Measurements from ENCODE around the gene CACNA1B.
"Not testable (repeated sequence)": the region's sequence is repeated elsewhere in the genome, so short reads cannot be mapped to it uniquely, and the experiment has no call there.

CACNA1B gene

DNA sequence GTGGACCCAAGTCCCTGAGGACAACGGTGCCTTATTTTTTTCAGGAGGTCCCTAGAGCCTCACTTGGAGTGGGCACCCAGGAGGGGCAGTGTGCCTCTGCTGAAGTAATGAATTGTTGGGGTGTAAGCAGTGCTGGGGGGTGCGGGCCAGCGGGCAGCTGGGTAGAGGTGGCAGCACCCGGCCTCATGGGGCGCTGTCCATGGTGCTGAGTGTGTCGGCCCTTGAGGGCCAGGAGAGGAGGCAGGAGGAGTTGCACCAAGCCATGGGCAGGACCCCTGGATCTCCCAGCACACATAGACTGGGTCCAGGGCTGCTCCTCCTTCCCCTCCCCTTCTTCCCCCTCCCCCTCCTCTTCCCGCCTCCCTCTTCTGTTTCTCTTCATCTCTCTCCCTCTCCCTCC is 7.0 kb downstream of the CACNA1B start:
- H2AFZ ChIP-seq (ENCODE audit: low read depth, low read length); H3K4me3 ChIP-seq (ENCODE audit: low read length); H3K9me3 ChIP-seq (ENCODE audit: low read length); H3K27me3 ChIP-seq (ENCODE audit: insufficient read depth, low read length); H3K4me1 ChIP-seq (ENCODE audit: insufficient read depth, low read length); H3K36me3 ChIP-seq (ENCODE audit: insufficient read depth, low read length): not testable (repeated sequence)

- H3K9me3 ChIP-seq (ENCODE audit: low read length); H2AFZ ChIP-seq (ENCODE audit: low read depth, low read length): not testable (repeated sequence)
These were observed 7.5 kb downstream of the CACNA1B start for GRCh38 chr9:137885121-137885520.

GRCh38 chr9:137888621-137889020 is 11.0 kb downstream of the CACNA1B start:
- H3K4me3 ChIP-seq (ENCODE audit: low read length); H3K27me3 ChIP-seq (ENCODE audit: insufficient read depth, low read length); H2AFZ ChIP-seq (ENCODE audit: low read depth, low read length); H3K9me3 ChIP-seq (ENCODE audit: low read length); H3K4me1 ChIP-seq (ENCODE audit: insufficient read depth, low read length); H3K36me3 ChIP-seq (ENCODE audit: insufficient read depth, low read length): not testable (repeated sequence)

More at GRCh38 chr9:137885121-137885520, 7.5 kb downstream of the CACNA1B start:
- H3K36me3 ChIP-seq (ENCODE audit: insufficient read depth, low read length); H3K27me3 ChIP-seq (ENCODE audit: insufficient read depth, low read length); H3K4me1 ChIP-seq (ENCODE audit: insufficient read depth, low read length); H3K4me3 ChIP-seq (ENCODE audit: low read length): not testable (repeated sequence)

DNA sequence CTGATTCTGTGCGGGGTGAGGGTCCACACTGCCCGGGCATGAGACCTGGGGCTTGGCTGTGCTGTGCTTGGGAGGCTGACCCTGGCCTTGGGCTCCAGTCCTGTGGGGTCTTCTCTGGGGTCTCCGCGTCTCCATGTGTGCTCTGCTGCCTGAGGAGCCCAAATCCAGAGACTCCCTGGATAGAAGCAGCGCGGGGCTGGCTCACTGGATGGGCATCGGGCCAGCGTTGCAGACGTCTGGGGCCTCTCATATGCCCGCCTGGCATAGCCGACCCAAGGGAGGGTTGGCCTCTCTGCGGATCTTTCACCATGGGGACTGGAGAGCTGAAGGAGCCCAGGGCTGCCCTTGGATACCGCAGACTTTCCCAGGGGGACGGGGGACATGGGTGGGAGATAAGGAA is 12.4 kb downstream of the CACNA1B start:
- H3K9me3 ChIP-seq (ENCODE audit: low read length) = not testable (repeated sequence)

DNA sequence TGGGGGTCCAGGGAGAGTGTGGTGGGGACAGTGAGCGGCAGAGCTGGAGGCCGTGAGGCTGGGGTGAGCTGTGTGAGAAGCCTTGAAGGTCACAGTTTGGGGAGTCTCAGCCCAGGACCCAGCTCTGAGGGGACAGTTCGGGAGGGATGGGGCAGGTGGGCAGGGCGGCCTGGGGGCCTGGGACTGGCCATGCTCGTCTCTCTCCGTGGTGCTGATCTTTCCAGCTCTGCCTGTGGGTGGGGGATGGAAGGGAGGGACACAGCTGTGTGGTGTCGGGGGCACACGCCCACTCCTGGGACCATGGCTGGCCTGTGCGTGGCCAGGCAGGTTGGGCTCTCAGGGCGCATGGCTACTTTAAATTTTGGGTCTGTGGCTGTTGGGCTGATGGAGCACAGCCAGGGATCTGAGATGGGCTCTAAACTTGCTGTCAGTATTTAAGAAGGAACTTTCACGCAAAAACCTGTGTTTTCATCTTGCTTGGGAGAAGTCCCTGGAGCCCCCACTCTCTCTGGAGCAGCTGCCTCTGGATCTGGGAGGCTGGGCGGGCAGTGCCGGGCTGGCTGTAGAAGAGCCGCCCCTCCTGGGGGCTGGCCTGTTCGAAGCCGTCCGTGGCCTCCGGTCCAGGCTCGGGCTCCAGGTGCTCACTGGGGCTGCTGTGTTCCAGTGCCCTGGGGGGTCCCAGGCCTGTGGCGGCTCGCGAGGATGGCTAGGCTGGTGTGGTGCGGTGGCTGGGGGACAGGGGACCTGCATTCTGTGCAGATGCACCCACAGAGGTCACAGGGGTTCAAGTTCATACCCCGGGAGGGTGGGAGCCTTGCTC is 13.4 kb downstream of the CACNA1B start:
- H3K36me3 ChIP-seq (ENCODE audit: insufficient read depth, low read length); H3K4me1 ChIP-seq (ENCODE audit: insufficient read depth, low read length); H3K27me3 ChIP-seq (ENCODE audit: insufficient read depth, low read length); H3K9me3 ChIP-seq (ENCODE audit: low read length); H2AFZ ChIP-seq (ENCODE audit: low read depth, low read length); H3K4me3 ChIP-seq (ENCODE audit: low read length): not testable (repeated sequence)

More for the DNA sequence above, 12.4 kb downstream of the CACNA1B start:
- H3K4me3 ChIP-seq (ENCODE audit: low read length); H2AFZ ChIP-seq (ENCODE audit: low read depth, low read length); H3K27me3 ChIP-seq (ENCODE audit: insufficient read depth, low read length); H3K36me3 ChIP-seq (ENCODE audit: insufficient read depth, low read length); H3K4me1 ChIP-seq (ENCODE audit: insufficient read depth, low read length): not testable (repeated sequence)

DNA sequence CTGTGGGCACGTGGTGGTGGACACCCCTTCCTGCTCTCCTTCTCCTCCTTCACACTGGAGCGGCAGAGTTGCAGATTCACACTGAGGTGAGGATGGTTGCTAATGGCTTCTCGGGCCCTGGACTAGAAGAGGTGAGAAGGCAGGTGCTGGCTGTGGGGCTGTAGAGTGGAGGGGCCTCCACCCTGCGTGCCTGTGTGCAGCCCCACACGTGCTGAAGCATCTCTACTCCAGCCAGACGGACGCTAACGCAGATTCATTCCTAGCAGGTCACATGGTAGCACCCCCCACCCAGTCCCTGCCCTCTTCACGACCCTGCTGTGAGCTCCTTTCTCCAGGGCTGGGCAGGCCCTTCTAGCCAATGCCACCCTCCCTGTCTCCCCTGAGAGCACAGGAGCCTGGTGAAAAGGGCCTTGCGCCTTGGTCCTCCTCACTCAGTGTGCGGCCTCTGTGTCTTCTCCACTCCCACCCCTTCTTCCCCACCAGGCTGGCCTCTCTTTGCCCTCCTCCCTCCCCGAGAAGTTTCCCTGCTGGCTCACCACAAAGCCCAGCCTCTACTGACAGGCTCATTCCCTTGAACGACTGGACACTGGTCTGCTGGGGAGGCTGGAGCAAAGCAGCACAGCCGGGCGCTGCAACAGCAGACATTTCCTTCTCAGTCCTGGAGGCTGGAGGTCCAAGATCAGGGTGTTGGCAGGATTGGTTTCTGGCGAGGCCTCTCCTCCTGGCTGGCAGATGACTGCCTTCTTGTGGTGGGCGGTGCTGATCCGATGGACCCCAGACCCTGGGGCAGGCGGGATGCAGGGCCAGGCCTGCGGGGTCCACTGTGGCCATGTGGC is 14.2 kb downstream of the CACNA1B start:
- H3K36me3 ChIP-seq (ENCODE audit: insufficient read depth, low read length) = no peaks in the 10 kb centered on the region
- H3K27me3 ChIP-seq (ENCODE audit: insufficient read depth, low read length) = no peaks in the 10 kb centered on the region
- no peak overlapping the region for H2AFZ ChIP-seq (ENCODE audit: low read depth, low read length)
- no peaks in the 10 kb centered on the region for H3K4me1 ChIP-seq (ENCODE audit: insufficient read depth, low read length)
- no peak overlapping the region for H3K4me3 ChIP-seq (ENCODE audit: low read length)
- H3K9me3 ChIP-seq (ENCODE audit: low read length) = no peaks in the 10 kb centered on the region

DNA sequence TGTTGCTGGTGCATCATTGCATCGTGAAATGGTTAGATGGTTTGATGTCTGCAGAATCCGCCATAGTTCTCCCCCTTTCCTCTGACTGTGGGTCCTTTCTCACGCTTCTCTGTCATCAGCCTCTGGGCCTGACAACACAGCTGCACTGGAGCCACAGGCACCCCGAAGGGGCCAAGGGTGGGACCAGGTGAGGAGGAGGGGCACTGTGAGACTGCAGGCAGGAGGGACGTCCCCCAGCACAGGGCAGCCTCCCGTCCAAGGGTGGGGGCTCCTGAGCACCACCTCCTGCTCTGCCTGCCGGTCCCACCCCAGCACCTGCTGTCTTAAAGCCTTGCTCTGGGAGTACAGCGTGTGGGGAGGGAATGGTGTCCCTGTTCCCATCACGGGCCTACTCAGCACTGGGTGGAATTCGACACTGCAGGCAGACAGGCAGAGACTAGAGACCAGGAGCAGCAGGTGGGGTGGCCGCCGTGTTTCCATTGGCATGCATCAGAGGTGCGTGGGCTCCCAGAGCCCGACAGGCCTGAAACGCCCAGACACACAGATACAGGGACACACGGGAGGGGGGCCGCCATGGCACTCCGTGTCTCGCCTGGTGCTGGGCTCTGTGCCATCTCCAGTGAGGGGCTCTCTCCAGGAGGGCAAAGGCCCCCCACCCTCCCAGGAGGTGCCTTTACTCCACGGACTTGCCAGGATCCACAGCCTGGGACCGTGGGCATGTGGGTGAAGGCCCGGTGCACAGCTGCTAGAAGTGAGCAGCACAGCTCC is 15.0 kb downstream of the CACNA1B start:
- Histone ChIP-seq H3K36me3 (ENCODE audit: insufficient read depth, low read length) (no peaks in the 10 kb centered on the region), H3K9me3 (ENCODE audit: low read length) (no peaks in the 10 kb centered on the region), H3K27me3 (ENCODE audit: insufficient read depth, low read length) (no peaks in the 10 kb centered on the region), H2AFZ (ENCODE audit: low read depth, low read length) (no peak overlapping the region), H3K4me1 (ENCODE audit: insufficient read depth, low read length) (no peaks in the 10 kb centered on the region), H3K4me3 (ENCODE audit: low read length) (no peak overlapping the region)

GRCh38 chr9:137893670-137894069 is 16.1 kb downstream of the CACNA1B start:
- Histone ChIP-seq H3K4me1 (ENCODE audit: insufficient read depth, low read length) (no peaks in the 10 kb centered on the region), H3K9me3 (ENCODE audit: low read length) (no peaks in the 10 kb centered on the region), H3K27me3 (ENCODE audit: insufficient read depth, low read length) (no peaks in the 10 kb centered on the region), H3K4me3 (ENCODE audit: low read length) (no peak overlapping the region), H3K36me3 (ENCODE audit: insufficient read depth, low read length) (no peaks in the 10 kb centered on the region), H2AFZ (ENCODE audit: low read depth, low read length) (no peak overlapping the region)

GRCh38 chr9:137899551-137900360 is 22.2 kb downstream of the CACNA1B start:
- Histone ChIP-seq H3K27me3 (ENCODE audit: insufficient read depth, low read length) (no peaks in the 10 kb centered on the region), H3K9me3 (ENCODE audit: low read length) (no peaks in the 10 kb centered on the region), H3K4me1 (ENCODE audit: insufficient read depth, low read length) (no peaks in the 10 kb centered on the region), H3K4me3 (ENCODE audit: low read length) (no peak overlapping the region), H3K36me3 (ENCODE audit: insufficient read depth, low read length) (no peaks in the 10 kb centered on the region), H2AFZ (ENCODE audit: low read depth, low read length) (no peak overlapping the region)

GRCh38 chr9:137900584-137901310 is 23.2 kb downstream of the CACNA1B start:
- Histone ChIP-seq H3K36me3 (ENCODE audit: insufficient read depth, low read length) (no peaks in the 10 kb centered on the region), H3K4me1 (ENCODE audit: insufficient read depth, low read length) (peaks cover 1% of the 10 kb centered on the region), H3K4me3 (ENCODE audit: low read length) (no peak overlapping the region), H2AFZ (ENCODE audit: low read depth, low read length) (no peak overlapping the region), H3K9me3 (ENCODE audit: low read length) (no peaks in the 10 kb centered on the region), H3K27me3 (ENCODE audit: insufficient read depth, low read length) (no peaks in the 10 kb centered on the region)

DNA sequence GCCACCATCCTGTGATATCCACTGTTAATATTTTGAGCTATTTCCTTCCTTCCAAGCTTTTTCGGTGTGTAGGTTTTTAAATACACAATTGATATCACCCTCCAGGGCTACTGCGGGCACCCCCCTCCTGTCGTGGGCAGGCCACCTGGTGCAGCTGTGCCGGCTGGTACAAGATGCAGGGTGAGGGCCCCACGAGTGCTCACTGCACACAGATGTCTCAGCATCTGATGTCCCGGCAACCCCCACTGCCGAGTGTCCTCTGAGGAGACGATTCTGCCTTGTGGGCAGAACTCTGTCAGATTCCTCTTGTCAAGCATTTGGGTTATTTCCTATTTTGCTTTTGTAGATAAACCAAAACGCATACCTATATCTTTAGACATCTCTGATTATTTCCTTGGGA is 25.1 kb downstream of the CACNA1B start:
- H2AFZ ChIP-seq (ENCODE audit: low read depth, low read length) = no peak overlapping the region
- H3K4me3 ChIP-seq (ENCODE audit: low read length) = no peak overlapping the region
- H3K4me1 ChIP-seq (ENCODE audit: insufficient read depth, low read length) = peaks cover 8% of the 10 kb centered on the region
- H3K36me3 ChIP-seq (ENCODE audit: insufficient read depth, low read length) = no peaks in the 10 kb centered on the region
- no peaks in the 10 kb centered on the region for H3K27me3 ChIP-seq (ENCODE audit: insufficient read depth, low read length)
- no peaks in the 10 kb centered on the region for H3K9me3 ChIP-seq (ENCODE audit: low read length)

GRCh38 chr9:137905740-137906139 is 28.2 kb downstream of the CACNA1B start:
- Histone ChIP-seq H3K36me3 (ENCODE audit: insufficient read depth, low read length) (no peaks in the 10 kb centered on the region), H3K9me3 (ENCODE audit: low read length) (no peaks in the 10 kb centered on the region), H3K4me3 (ENCODE audit: low read length) (no peak overlapping the region)

More at GRCh38 chr9:137905740-137906139, 28.2 kb downstream of the CACNA1B start:
- H3K4me1 ChIP-seq (ENCODE audit: insufficient read depth, low read length) = peaks cover 8% of the 10 kb centered on the region
- H3K27me3 ChIP-seq (ENCODE audit: insufficient read depth, low read length) = no peaks in the 10 kb centered on the region
- no peak overlapping the region for H2AFZ ChIP-seq (ENCODE audit: low read depth, low read length)

Data from neuron (in vitro differentiated cells).